Nephron (organoid): ENCODE data around the gene TRIM26.
"Not testable (repeated sequence)": the region's sequence is repeated elsewhere in the genome, so short reads cannot be mapped to it uniquely, and the experiment has no call there.

ENCODE experiments used
- H3K27ac Mint-ChIP-seq, 3 experiments: 2 replicates each; pipeline ENCODE4 v1.8.0; 2020; ENCODE audit warnings: mixed read lengths in 3 of 3, mild to moderate bottlenecking in 2 of 3, moderate library complexity in 1 of 3
- H3K27me3 Mint-ChIP-seq: 2 replicates; pipeline ENCODE4 v1.8.0; 2021; ENCODE audit warnings: low read depth, mild to moderate bottlenecking, moderate library complexity, mixed read lengths
- H3K36me3 Mint-ChIP-seq: 2 replicates; pipeline ENCODE4 v1.8.0; 2020; ENCODE audit warnings: low read depth, mixed read lengths
- H3K4me1 Mint-ChIP-seq: 2 replicates; pipeline ENCODE4 v1.8.0; 2020; ENCODE audit warnings: mixed read lengths
- H3K4me3 Mint-ChIP-seq, 3 experiments: 2 replicates each; pipeline ENCODE4 v1.8.0; 2020; ENCODE audit warnings: mild to moderate bottlenecking in 3 of 3, mixed read lengths in 3 of 3, moderate library complexity in 2 of 3
- H3K9me3 Mint-ChIP-seq: 2 replicates; pipeline ENCODE4 v1.8.0; 2020; ENCODE audit warnings: mixed read lengths
- CTCF ChIP-seq, 3 experiments: fragments of 200-600 bp; sonication (generic); IDR thresholded peaks; one replicate each; pipeline ENCODE4 v1.5.0; 2021; ENCODE audit warnings: antibody characterized with exemption in 3 of 3; ENCODE audit not compliant: unreplicated experiment in 3 of 3

TRIM26 gene

GRCh38 chr6:30145818-30146217, 67.4 kb downstream of the TRIM26 start:
- Mint-ChIP-seq H3K36me3 (no peaks in the 10 kb centered on the region), H3K9me3 (peaks cover 2% of the 10 kb centered on the region), H3K27ac (no peak overlapping the region), H3K27me3 (peaks cover 51% of the 10 kb centered on the region), H3K4me1 (no peaks in the 10 kb centered on the region), H3K4me3 (no peak overlapping the region)
- no peak for TF ChIP-seq CTCF (IDR thresholded peaks at IDR 0.05; ENCODE audit: unreplicated experiment in 3 of 3)

- Mint-ChIP-seq H3K27ac (no peak overlapping the region), H3K9me3 (no peaks in the 10 kb centered on the region), H3K36me3 (no peaks in the 10 kb centered on the region), H3K27me3 (peaks cover 57% of the 10 kb centered on the region), H3K4me3 (no peak overlapping the region), H3K4me1 (no peaks in the 10 kb centered on the region)
- no peak for TF ChIP-seq CTCF (IDR thresholded peaks at IDR 0.05; ENCODE audit: unreplicated experiment in 3 of 3)
Observed at GRCh38 chr6:30144811-30145210, 68.4 kb downstream of the TRIM26 start.

DNA sequence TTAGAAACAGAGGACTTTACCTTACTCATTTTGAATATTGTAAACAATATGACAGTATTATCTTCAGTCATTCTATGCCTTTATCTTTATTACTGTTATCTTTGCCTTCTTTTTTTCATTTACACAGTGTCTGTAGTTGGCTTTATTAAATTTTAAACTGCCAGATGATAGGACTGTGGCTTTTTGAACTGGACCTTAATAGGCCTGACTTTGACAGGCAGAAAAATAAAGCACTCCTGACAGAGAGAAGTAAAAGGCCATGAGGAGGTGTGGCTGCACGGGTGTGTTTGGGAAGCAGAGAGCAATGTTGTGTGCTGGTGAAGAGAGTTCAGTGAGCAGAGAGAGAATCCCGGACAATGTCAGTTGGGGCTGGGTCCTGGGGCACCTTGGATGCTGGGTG, 69.4 kb downstream of the TRIM26 start:
- peaks cover 64% of the 10 kb centered on the region for H3K27me3 Mint-ChIP-seq
- H3K4me3 Mint-ChIP-seq: no peak overlapping the region
- TF ChIP-seq CTCF (IDR thresholded peaks at IDR 0.05; ENCODE audit: unreplicated experiment in 3 of 3): no peak
- H3K36me3 Mint-ChIP-seq: no peaks in the 10 kb centered on the region
- H3K9me3 Mint-ChIP-seq: no peaks in the 10 kb centered on the region
- H3K27ac Mint-ChIP-seq: no peak overlapping the region
- H3K4me1 Mint-ChIP-seq: no peaks in the 10 kb centered on the region

DNA sequence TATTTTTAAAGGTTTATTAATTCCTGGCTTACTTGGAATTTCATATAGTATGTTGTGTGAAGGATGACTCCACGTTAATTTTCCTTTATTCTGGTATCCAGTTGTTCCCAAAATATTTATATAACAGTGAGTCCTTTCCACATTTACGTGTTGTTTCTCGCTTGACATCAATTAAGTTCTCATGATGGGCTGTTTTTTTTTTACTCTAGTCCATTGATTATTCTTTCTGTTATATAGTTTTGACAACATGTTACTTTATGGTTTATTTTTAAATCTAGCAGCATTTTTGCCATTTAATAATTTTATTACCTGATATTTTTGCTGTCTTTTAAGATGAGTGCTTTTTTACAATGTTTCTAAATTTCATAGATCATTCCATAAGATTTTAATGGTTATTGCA, 70.5 kb downstream of the TRIM26 start:
- Mint-ChIP-seq H3K36me3 (no peaks in the 10 kb centered on the region), H3K9me3 (no peaks in the 10 kb centered on the region), H3K27me3 (peaks cover 61% of the 10 kb centered on the region), H3K4me3 (no peak overlapping the region), H3K27ac (no peak overlapping the region), H3K4me1 (no peaks in the 10 kb centered on the region)
- TF ChIP-seq CTCF (IDR thresholded peaks at IDR 0.05; ENCODE audit: unreplicated experiment in 3 of 3): no peak

GRCh38 chr6:30140240-30140639, 73.0 kb downstream of the TRIM26 start:
- H3K27ac Mint-ChIP-seq: not testable (repeated sequence)

DNA sequence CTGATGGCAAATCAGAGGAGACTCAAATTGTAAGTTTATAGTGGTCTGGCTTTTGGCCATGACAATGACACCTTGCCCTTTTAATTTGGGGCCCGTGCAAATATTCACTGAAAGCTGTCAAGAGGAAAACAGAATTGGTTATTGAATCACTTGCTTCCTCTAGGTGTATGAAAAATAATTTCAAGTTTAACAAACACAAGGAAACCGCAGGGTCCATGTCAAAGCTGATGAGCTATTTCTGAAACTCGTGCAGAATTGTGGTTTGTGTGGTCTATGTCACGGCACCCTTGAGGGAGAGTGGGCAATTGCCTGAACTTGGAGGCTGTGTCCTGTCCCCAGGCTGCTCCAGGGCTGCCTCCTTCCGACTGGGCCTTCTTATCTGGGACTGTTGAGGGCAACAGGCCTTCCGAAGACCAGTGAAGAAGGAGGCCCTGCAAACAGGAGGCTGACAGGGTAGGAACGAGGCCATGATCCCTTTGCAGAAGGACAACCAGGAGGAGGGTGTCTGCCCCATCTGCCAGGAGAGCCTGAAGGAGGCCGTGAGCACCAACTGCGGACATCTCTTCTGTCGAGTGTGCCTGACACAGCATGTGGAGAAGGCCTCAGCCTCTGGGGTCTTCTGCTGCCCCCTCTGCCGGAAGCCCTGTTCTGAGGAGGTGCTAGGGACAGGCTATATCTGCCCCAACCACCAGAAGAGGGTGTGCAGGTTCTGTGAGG, 76.5 kb downstream of the TRIM26 start:
- Mint-ChIP-seq H3K9me3 (no peaks in the 10 kb centered on the region), H3K27ac (no peak overlapping the region), H3K36me3 (no peaks in the 10 kb centered on the region), H3K27me3 (peaks cover 65% of the 10 kb centered on the region), H3K4me3 (no peak overlapping the region), H3K4me1 (no peaks in the 10 kb centered on the region)
- TF ChIP-seq CTCF (IDR thresholded peaks at IDR 0.05; ENCODE audit: unreplicated experiment in 3 of 3): no peak

More at GRCh38 chr6:30140240-30140639, 73.0 kb downstream of the TRIM26 start:
- H3K9me3 Mint-ChIP-seq, H3K4me1 Mint-ChIP-seq, H3K36me3 Mint-ChIP-seq, H3K4me3 Mint-ChIP-seq: not testable (repeated sequence)
- peaks cover 66% of the 10 kb centered on the region for H3K27me3 Mint-ChIP-seq
